GM12872 (cell line): Measurements from ENCODE around the gene EDIL3.

Source experiments
- CTCF ChIP-seq: IDR thresholded peaks from 3 replicates; pipeline ENCODE4 v1.5.1; 2011; ENCODE audit warnings: low read depth, mild to moderate bottlenecking, low read length, moderate library complexity; ENCODE audit not compliant: insufficient read depth

Gene EDIL3

GRCh38 chr5:84085387-84086041 is 299.2 kb downstream of the EDIL3 start:
- no peak for TF ChIP-seq CTCF

GRCh38 chr5:84080908-84081307 is 303.8 kb downstream of the EDIL3 start:
- no peak for TF ChIP-seq CTCF

- TF ChIP-seq CTCF: no peak
These were observed 312.3 kb downstream of the EDIL3 start for GRCh38 chr5:84072339-84072738.

- no peak for TF ChIP-seq CTCF
These were observed 315.0 kb downstream of the EDIL3 start for GRCh38 chr5:84069608-84070179.

GRCh38 chr5:84063041-84063440 is 321.6 kb downstream of the EDIL3 start:
- TF ChIP-seq CTCF: no peak

- TF ChIP-seq CTCF: no peak
These were observed 325.0 kb downstream of the EDIL3 start for GRCh38 chr5:84059672-84060071.

GRCh38 chr5:84058561-84058960 is 326.1 kb downstream of the EDIL3 start:
- TF ChIP-seq CTCF: no peak
